ENCODE measurements around the gene BRD2.
A peak's percentile ranks its signal among the peaks of the same experiment; 100 is the strongest.

The BRD2 gene

GRCh38 chr6:33018418-33018817, 50.0 kb downstream of the BRD2 start:
- H3K4me3 ChIP-seq (replicated peaks in 1 of 2; ENCODE audit: low read depth in 2 of 2, low read length in 2 of 2), result no peak overlapping the region
- no peak for TF ChIP-seq CTCF (IDR thresholded peaks at IDR 0.05; ENCODE audit: low read depth, low read length)
- no peak for DNase-seq (ENCODE audit: low read depth in 2 of 2)

GRCh38 chr6:33018904-33019303, 50.5 kb downstream of the BRD2 start:
- peak; percentile 61 to 72 for DNase-seq (ENCODE audit: low read depth in 2 of 2)
- no peak for TF ChIP-seq CTCF (IDR thresholded peaks at IDR 0.05; ENCODE audit: low read depth, low read length)
- peak overlapping the region in 1 of 2 donors; percentile 32 for H3K4me3 ChIP-seq (replicated peaks in 1 of 2; ENCODE audit: low read depth in 2 of 2, low read length in 2 of 2)

DNA sequence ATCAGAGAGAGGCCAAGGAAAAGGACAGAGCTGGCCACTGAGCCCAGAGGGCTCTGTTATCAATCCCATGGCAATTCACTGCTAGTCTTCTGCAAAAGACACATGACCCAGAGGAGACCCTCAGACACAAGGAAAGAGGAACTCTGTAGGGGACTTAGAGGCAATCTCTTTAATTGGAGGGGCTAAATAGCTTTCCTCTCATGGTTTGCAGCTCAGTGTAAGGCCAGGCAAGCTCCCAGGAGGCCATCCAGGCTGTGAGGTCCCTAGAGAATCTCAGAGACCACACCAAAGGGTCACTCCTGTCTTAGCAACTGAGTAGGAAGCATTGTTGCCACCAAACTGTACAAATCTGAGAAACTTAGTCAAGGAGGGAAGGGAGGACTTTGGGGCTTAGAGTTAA, 51.0 kb downstream of the BRD2 start:
- no peak for DNase-seq (ENCODE audit: low read depth in 2 of 2)
- TF ChIP-seq CTCF (IDR thresholded peaks at IDR 0.05; ENCODE audit: low read depth, low read length), result no peak
- no peak overlapping the region for H3K4me3 ChIP-seq (replicated peaks in 1 of 2; ENCODE audit: low read depth in 2 of 2, low read length in 2 of 2)

DNA sequence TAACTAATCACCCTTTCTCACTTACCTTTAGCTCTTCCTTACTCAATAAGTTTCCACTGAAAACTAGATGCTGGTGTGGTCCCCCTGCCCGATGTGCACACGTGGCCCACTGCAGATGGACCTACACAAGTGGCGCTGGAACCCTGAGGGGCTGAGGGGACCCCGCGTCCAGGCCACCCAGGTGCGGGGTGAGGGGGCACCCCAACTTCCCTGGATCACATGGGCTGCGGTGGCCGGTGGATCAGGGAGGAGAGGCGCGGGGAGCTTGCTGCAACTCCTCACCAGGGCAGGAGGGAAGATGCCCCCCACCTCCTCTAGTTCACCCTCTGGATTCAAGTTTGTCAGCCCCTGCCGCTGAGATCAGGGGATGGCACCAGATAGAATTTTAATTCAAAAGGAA, 53.5 kb downstream of the BRD2 start:
- TF ChIP-seq CTCF (IDR thresholded peaks at IDR 0.05; ENCODE audit: low read depth, low read length), result no peak
- no peak overlapping the region for H3K4me3 ChIP-seq (replicated peaks in 1 of 2; ENCODE audit: low read depth in 2 of 2, low read length in 2 of 2)
- DNase-seq (ENCODE audit: low read depth in 2 of 2), result no peak

DNA sequence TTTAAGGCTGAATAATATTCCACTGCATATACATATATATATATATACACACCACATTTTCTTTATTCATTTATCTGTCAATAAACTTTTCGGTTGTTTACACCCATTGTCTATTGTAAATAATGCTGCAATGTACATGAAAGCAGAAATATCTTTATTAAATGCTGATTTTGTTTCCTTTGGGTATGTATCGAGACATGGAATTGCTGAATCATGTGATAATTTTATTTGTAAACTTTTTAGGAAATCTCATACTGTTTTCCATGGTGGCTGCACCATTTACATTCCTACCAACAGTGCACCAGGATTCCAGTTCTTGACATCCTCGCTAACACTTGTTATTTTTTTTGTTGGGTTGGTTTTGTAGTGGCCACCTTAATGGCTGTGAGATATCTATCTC, 55.1 kb downstream of the BRD2 start:
- DNase-seq (ENCODE audit: low read depth in 2 of 2), result no peak
- H3K4me3 ChIP-seq (replicated peaks in 1 of 2; ENCODE audit: low read depth in 2 of 2, low read length in 2 of 2), result no peak overlapping the region
- TF ChIP-seq CTCF (IDR thresholded peaks at IDR 0.05; ENCODE audit: low read depth, low read length), result no peak

- no peak for TF ChIP-seq CTCF (IDR thresholded peaks at IDR 0.05; ENCODE audit: low read depth, low read length)
- no peak overlapping the region for H3K4me3 ChIP-seq (replicated peaks in 1 of 2; ENCODE audit: low read depth in 2 of 2, low read length in 2 of 2)
- no peak for DNase-seq (ENCODE audit: low read depth in 2 of 2)
Observed at GRCh38 chr6:33024521-33024920, 56.1 kb downstream of the BRD2 start.

GRCh38 chr6:33028220-33028849, 59.9 kb downstream of the BRD2 start:
- H3K4me3 ChIP-seq (replicated peaks in 1 of 2; ENCODE audit: low read depth in 2 of 2, low read length in 2 of 2), result no peak overlapping the region
- TF ChIP-seq CTCF (IDR thresholded peaks at IDR 0.05; ENCODE audit: low read depth, low read length), result no peak
- DNase-seq (ENCODE audit: low read depth in 2 of 2), result no peak
